ENCODE results near the gene ATXN7L3.

Gene ATXN7L3

GRCh38 chr17:44217738-44218343, 18.2 kb upstream of the ATXN7L3 start:
- no peak for DNase-seq

- DNase-seq, result no peak
Measured at GRCh38 chr17:44216694-44217093, 17.0 kb upstream of the ATXN7L3 start.

- DNase-seq, result no peak
Measured at GRCh38 chr17:44216173-44216572, 16.5 kb upstream of the ATXN7L3 start.

- DNase-seq, result no peak
Measured at GRCh38 chr17:44214896-44215295, 15.2 kb upstream of the ATXN7L3 start.

- DNase-seq, result no peak
Measured at GRCh38 chr17:44214230-44214494, 14.5 kb upstream of the ATXN7L3 start.

GRCh38 chr17:44213403-44214229, 13.9 kb upstream of the ATXN7L3 start:
- no peak for DNase-seq

- DNase-seq, result no peak
Measured at GRCh38 chr17:44212507-44213402, 13.1 kb upstream of the ATXN7L3 start.

- no peak for DNase-seq
Measured at GRCh38 chr17:44211281-44212265, 11.9 kb upstream of the ATXN7L3 start.

GRCh38 chr17:44210342-44211192, 10.9 kb upstream of the ATXN7L3 start:
- DNase-seq, result no peak

GRCh38 chr17:44209786-44210341, 10.2 kb upstream of the ATXN7L3 start:
- no peak for DNase-seq

- DNase-seq, result no peak
Measured at GRCh38 chr17:44207743-44208142, 8.1 kb upstream of the ATXN7L3 start.

GRCh38 chr17:44207319-44207718, 7.6 kb upstream of the ATXN7L3 start:
- DNase-seq, result no peak

GRCh38 chr17:44206825-44207155, 7.1 kb upstream of the ATXN7L3 start:
- no peak for DNase-seq

GRCh38 chr17:44205962-44206824, 6.5 kb upstream of the ATXN7L3 start:
- DNase-seq, result no peak

- DNase-seq, result no peak
Measured at GRCh38 chr17:44204441-44204882, 4.8 kb upstream of the ATXN7L3 start.

- no peak for DNase-seq
Measured at GRCh38 chr17:44203731-44204440, 4.2 kb upstream of the ATXN7L3 start.

- no peak for DNase-seq
Measured at GRCh38 chr17:44202756-44203155, 3.1 kb upstream of the ATXN7L3 start.

GRCh38 chr17:44200478-44201155, 933 bp upstream of the ATXN7L3 start:
- DNase-seq, result no peak

All from DMS79 (cell line).